ENCODE results near the gene MMP19.
"Not testable (repeated sequence)": the region's sequence is repeated elsewhere in the genome, so short reads cannot be mapped to it uniquely, and the experiment has no call there.

The MMP19 gene

GRCh38 chr12:55844961-55845360 lies 2.2 kb upstream of the MMP19 start:
- DNase-seq (no peak), ATAC-seq (no peak)

GRCh38 chr12:55843431-55843830 lies 695 bp upstream of the MMP19 start:
- DNase-seq (no peak), ATAC-seq (no peak)

- no peak for DNase-seq
- no peak for ATAC-seq
Measured at GRCh38 chr12:55840581-55841351, 2.0 kb downstream of the MMP19 start.

- ATAC-seq = no peak
- DNase-seq = no peak
Measured at GRCh38 chr12:55839345-55840140, 3.2 kb downstream of the MMP19 start.

- DNase-seq (no peak), ATAC-seq (no peak)
Measured at GRCh38 chr12:55838361-55838760, 4.4 kb downstream of the MMP19 start.

GRCh38 chr12:55834400-55834799 lies 8.3 kb downstream of the MMP19 start:
- not testable (repeated sequence) for DNase-seq, ATAC-seq

- DNase-seq = no peak
Measured at GRCh38 chr12:55833056-55833455, 9.7 kb downstream of the MMP19 start.

GRCh38 chr12:55831447-55831815 lies 11.3 kb downstream of the MMP19 start:
- DNase-seq (no peak), ATAC-seq (no peak)

More at GRCh38 chr12:55833056-55833455, 9.7 kb downstream of the MMP19 start:
- no peak for ATAC-seq

- ATAC-seq = no peak
- DNase-seq = peak; percentile 63
Measured at GRCh38 chr12:55830601-55831446, 11.9 kb downstream of the MMP19 start.

GRCh38 chr12:55829967-55830600 lies 12.7 kb downstream of the MMP19 start:
- DNase-seq (peak; percentile 40), ATAC-seq (peak; percentile 15)

- no peak for ATAC-seq
- DNase-seq = no peak
Measured at GRCh38 chr12:55828357-55828756, 14.4 kb downstream of the MMP19 start.

GRCh38 chr12:55827806-55828205 lies 14.9 kb downstream of the MMP19 start:
- no peak for DNase-seq
- ATAC-seq = no peak

GRCh38 chr12:55824726-55825125 lies 18.0 kb downstream of the MMP19 start:
- DNase-seq (no peak), ATAC-seq (no peak)

GRCh38 chr12:55823419-55823818 lies 19.3 kb downstream of the MMP19 start:
- DNase-seq = no peak
- no peak for ATAC-seq

GRCh38 chr12:55822228-55822627 lies 20.5 kb downstream of the MMP19 start:
- no peak for ATAC-seq
- DNase-seq = no peak

GRCh38 chr12:55820679-55821078 lies 22.1 kb downstream of the MMP19 start:
- no peak for DNase-seq
- ATAC-seq = no peak

- ATAC-seq = no peak
- no peak for DNase-seq
Measured at GRCh38 chr12:55818886-55819285, 23.9 kb downstream of the MMP19 start.

GRCh38 chr12:55818140-55818728 lies 24.5 kb downstream of the MMP19 start:
- ATAC-seq (peak; percentile 47), DNase-seq (no peak)

- DNase-seq = peak; percentile 94
- peak; percentile 97 for ATAC-seq
Measured at GRCh38 chr12:55817345-55818139, 25.2 kb downstream of the MMP19 start, which contains the start of the genes ORMDL2 and SARNP. Gene ORMDL2 (plus strand): TSS chr12:55818041. CDS start chr12:55819000, 959 bp downstream. Gene SARNP (minus strand): TSS chr12:55817724. CDS start chr12:55817701, 23 bp downstream.

GRCh38 chr12:55816881-55817344 lies 25.8 kb downstream of the MMP19 start:
- ATAC-seq = no peak

More at GRCh38 chr12:55816881-55817344, 25.8 kb downstream of the MMP19 start:
- DNase-seq = no peak
